ENCODE data around the gene MTARC2.

Gene MTARC2

GRCh38 chr1:220806408-220806807, 58.3 kb downstream of the MTARC2 start:
- no peak overlapping the region for H3K56ac ChIP-seq (ENCODE audit: low read length)
- no peak overlapping the region for H3K4me3 ChIP-seq (ENCODE audit: low read length)
- no peaks in the 10 kb centered on the region for H3K79me2 ChIP-seq (ENCODE audit: control insufficient read depth, insufficient read depth, low read length)
- no peak overlapping the region for H3K9ac ChIP-seq (ENCODE audit: low read length)
- no peak overlapping the region for H3K23ac ChIP-seq (ENCODE audit: low read length)
- no peak overlapping the region for H2BK15ac ChIP-seq (replicated peaks; ENCODE audit: low read depth)
- H2BK120ac ChIP-seq (ENCODE audit: low read depth, low read length): no peak overlapping the region
- WGBS (ENCODE audit: extremely low coverage, insufficient coverage, low lambda C conversion rate): no CpG with 5 or more reads among the region's 4 CpGs
- no peaks in the 10 kb centered on the region for H3K79me1 ChIP-seq (ENCODE audit: low read length)
- no peak overlapping the region for H2AK5ac ChIP-seq (ENCODE audit: low read length)
- no peak overlapping the region for H4K8ac ChIP-seq (ENCODE audit: low read depth, low read length)
- H3K4me1 ChIP-seq (ENCODE audit: control insufficient read depth, low read depth, low read length): no peaks in the 10 kb centered on the region
- no peak for DNase-seq
- H3K4me2 ChIP-seq (ENCODE audit: low read length): no peak overlapping the region
- H2BK5ac ChIP-seq (ENCODE audit: low read length): no peak overlapping the region
- no peak overlapping the region for H4K5ac ChIP-seq (ENCODE audit: low read length)
- H3K27ac ChIP-seq (ENCODE audit: low read depth, low read length): no peak overlapping the region
- H3K4ac ChIP-seq (ENCODE audit: low read depth, low read length): no peak overlapping the region
- H3K27me3 ChIP-seq (ENCODE audit: insufficient read depth, low read length, poor library complexity): no peaks in the 10 kb centered on the region
- no peaks in the 10 kb centered on the region for H3K36me3 ChIP-seq (ENCODE audit: control insufficient read depth, insufficient read depth, low read length)
- H3K18ac ChIP-seq (ENCODE audit: low read length): no peak overlapping the region

- Histone ChIP-seq H2BK15ac (replicated peaks; ENCODE audit: low read depth) (no peak overlapping the region), H3K18ac (ENCODE audit: low read length) (no peak overlapping the region), H3K4me1 (ENCODE audit: control insufficient read depth, low read depth, low read length) (no peaks in the 10 kb centered on the region), H3K4me3 (ENCODE audit: low read length) (no peak overlapping the region), H3K27ac (ENCODE audit: low read depth, low read length) (no peak overlapping the region), H3K79me1 (ENCODE audit: low read length) (no peaks in the 10 kb centered on the region), H3K27me3 (ENCODE audit: insufficient read depth, low read length, poor library complexity) (no peaks in the 10 kb centered on the region), H3K4ac (ENCODE audit: low read depth, low read length) (no peak overlapping the region), H4K8ac (ENCODE audit: low read depth, low read length) (no peak overlapping the region), H2AK5ac (ENCODE audit: low read length) (no peak overlapping the region), H3K36me3 (ENCODE audit: control insufficient read depth, insufficient read depth, low read length) (no peaks in the 10 kb centered on the region), H2BK5ac (ENCODE audit: low read length) (no peak overlapping the region), H3K4me2 (ENCODE audit: low read length) (no peak overlapping the region), H4K5ac (ENCODE audit: low read length) (no peak overlapping the region), H3K9ac (ENCODE audit: low read length) (no peak overlapping the region), H3K79me2 (ENCODE audit: control insufficient read depth, insufficient read depth, low read length) (no peaks in the 10 kb centered on the region), H3K56ac (ENCODE audit: low read length) (no peak overlapping the region), H2BK120ac (ENCODE audit: low read depth, low read length) (no peak overlapping the region), H3K23ac (ENCODE audit: low read length) (no peak overlapping the region)
- no CpG with 5 or more reads among the region's 6 CpGs for WGBS (ENCODE audit: extremely low coverage, insufficient coverage, low lambda C conversion rate)
- no peak for DNase-seq
Observed at GRCh38 chr1:220807726-220808125, 59.6 kb downstream of the MTARC2 start.

- Histone ChIP-seq H2AK5ac (ENCODE audit: low read length) (no peak overlapping the region), H3K36me3 (ENCODE audit: control insufficient read depth, insufficient read depth, low read length) (no peaks in the 10 kb centered on the region), H3K9ac (ENCODE audit: low read length) (no peak overlapping the region), H4K5ac (ENCODE audit: low read length) (no peak overlapping the region), H4K8ac (ENCODE audit: low read depth, low read length) (no peak overlapping the region), H3K4me2 (ENCODE audit: low read length) (no peak overlapping the region), H3K79me1 (ENCODE audit: low read length) (no peaks in the 10 kb centered on the region), H2BK120ac (ENCODE audit: low read depth, low read length) (no peak overlapping the region), H3K27ac (ENCODE audit: low read depth, low read length) (no peak overlapping the region), H3K27me3 (ENCODE audit: insufficient read depth, low read length, poor library complexity) (no peaks in the 10 kb centered on the region), H3K4me1 (ENCODE audit: control insufficient read depth, low read depth, low read length) (no peaks in the 10 kb centered on the region), H3K23ac (ENCODE audit: low read length) (no peak overlapping the region), H3K79me2 (ENCODE audit: control insufficient read depth, insufficient read depth, low read length) (no peaks in the 10 kb centered on the region), H3K4ac (ENCODE audit: low read depth, low read length) (no peak overlapping the region), H3K56ac (ENCODE audit: low read length) (no peak overlapping the region), H3K18ac (ENCODE audit: low read length) (no peak overlapping the region), H2BK15ac (replicated peaks; ENCODE audit: low read depth) (no peak overlapping the region), H3K4me3 (ENCODE audit: low read length) (no peak overlapping the region), H2BK5ac (ENCODE audit: low read length) (no peak overlapping the region)
- no peak for DNase-seq
- no CpG with 5 or more reads among the region's 11 CpGs for WGBS (ENCODE audit: extremely low coverage, insufficient coverage, low lambda C conversion rate)
Observed at GRCh38 chr1:220808345-220809186, 60.4 kb downstream of the MTARC2 start.

- no peak overlapping the region for H3K4me3 ChIP-seq (ENCODE audit: low read length)
- no peak overlapping the region for H4K5ac ChIP-seq (ENCODE audit: low read length)
- H3K27me3 ChIP-seq (ENCODE audit: insufficient read depth, low read length, poor library complexity): no peaks in the 10 kb centered on the region
- no peak overlapping the region for H3K18ac ChIP-seq (ENCODE audit: low read length)
- H3K27ac ChIP-seq (ENCODE audit: low read depth, low read length): no peak overlapping the region
- no peak overlapping the region for H4K8ac ChIP-seq (ENCODE audit: low read depth, low read length)
- H3K4me2 ChIP-seq (ENCODE audit: low read length): no peak overlapping the region
- H3K79me1 ChIP-seq (ENCODE audit: low read length): no peaks in the 10 kb centered on the region
- no peaks in the 10 kb centered on the region for H3K79me2 ChIP-seq (ENCODE audit: control insufficient read depth, insufficient read depth, low read length)
- no peak overlapping the region for H3K4ac ChIP-seq (ENCODE audit: low read depth, low read length)
- no peaks in the 10 kb centered on the region for H3K4me1 ChIP-seq (ENCODE audit: control insufficient read depth, low read depth, low read length)
- H2AK5ac ChIP-seq (ENCODE audit: low read length): no peak overlapping the region
- DNase-seq: no peak
- H2BK5ac ChIP-seq (ENCODE audit: low read length): no peak overlapping the region
- H3K23ac ChIP-seq (ENCODE audit: low read length): no peak overlapping the region
- H3K9ac ChIP-seq (ENCODE audit: low read length): no peak overlapping the region
- no CpG with 5 or more reads among the region's 6 CpGs for WGBS (ENCODE audit: extremely low coverage, insufficient coverage, low lambda C conversion rate)
- H2BK120ac ChIP-seq (ENCODE audit: low read depth, low read length): no peak overlapping the region
- H2BK15ac ChIP-seq (replicated peaks; ENCODE audit: low read depth): no peak overlapping the region
- no peak overlapping the region for H3K56ac ChIP-seq (ENCODE audit: low read length)
- H3K36me3 ChIP-seq (ENCODE audit: control insufficient read depth, insufficient read depth, low read length): no peaks in the 10 kb centered on the region
Observed at GRCh38 chr1:220809187-220809550, 61.0 kb downstream of the MTARC2 start.

- WGBS (ENCODE audit: extremely low coverage, insufficient coverage, low lambda C conversion rate): no CpG with 5 or more reads among the region's 8 CpGs
Observed at GRCh38 chr1:220809704-220810103, 61.6 kb downstream of the MTARC2 start.

GRCh38 chr1:220810179-220810653, 62.1 kb downstream of the MTARC2 start:
- Histone ChIP-seq H2BK5ac (ENCODE audit: low read length) (no peak overlapping the region), H3K9ac (ENCODE audit: low read length) (peak overlapping the region; percentile 54), H3K18ac (ENCODE audit: low read length) (no peak overlapping the region), H3K4me2 (ENCODE audit: low read length) (peak overlapping the region; percentile 33), H3K4me3 (ENCODE audit: low read length) (no peak overlapping the region), H3K56ac (ENCODE audit: low read length) (peak overlapping the region; percentile 75), H2AK5ac (ENCODE audit: low read length) (no peak overlapping the region), H3K27me3 (ENCODE audit: insufficient read depth, low read length, poor library complexity) (no peaks in the 10 kb centered on the region), H3K79me2 (ENCODE audit: control insufficient read depth, insufficient read depth, low read length) (no peaks in the 10 kb centered on the region), H3K23ac (ENCODE audit: low read length) (no peak overlapping the region), H3K4me1 (ENCODE audit: control insufficient read depth, low read depth, low read length) (no peaks in the 10 kb centered on the region), H3K36me3 (ENCODE audit: control insufficient read depth, insufficient read depth, low read length) (no peaks in the 10 kb centered on the region), H4K8ac (ENCODE audit: low read depth, low read length) (no peak overlapping the region), H4K5ac (ENCODE audit: low read length) (no peak overlapping the region), H3K79me1 (ENCODE audit: low read length) (no peaks in the 10 kb centered on the region), H3K27ac (ENCODE audit: low read depth, low read length) (no peak overlapping the region), H2BK15ac (replicated peaks; ENCODE audit: low read depth) (no peak overlapping the region), H2BK120ac (ENCODE audit: low read depth, low read length) (no peak overlapping the region), H3K4ac (ENCODE audit: low read depth, low read length) (no peak overlapping the region)
- no CpG with 5 or more reads among the region's 20 CpGs for WGBS (ENCODE audit: extremely low coverage, insufficient coverage, low lambda C conversion rate)
- peak; percentile 90 for DNase-seq

More at GRCh38 chr1:220809704-220810103, 61.6 kb downstream of the MTARC2 start:
- H3K79me2 ChIP-seq (ENCODE audit: control insufficient read depth, insufficient read depth, low read length): no peaks in the 10 kb centered on the region
- no peak overlapping the region for H2AK5ac ChIP-seq (ENCODE audit: low read length)
- no peak overlapping the region for H4K5ac ChIP-seq (ENCODE audit: low read length)
- no peak overlapping the region for H3K4ac ChIP-seq (ENCODE audit: low read depth, low read length)
- no peak overlapping the region for H3K56ac ChIP-seq (ENCODE audit: low read length)
- no peak overlapping the region for H2BK5ac ChIP-seq (ENCODE audit: low read length)
- no peak overlapping the region for H3K23ac ChIP-seq (ENCODE audit: low read length)
- no peak overlapping the region for H3K27ac ChIP-seq (ENCODE audit: low read depth, low read length)
- H3K79me1 ChIP-seq (ENCODE audit: low read length): no peaks in the 10 kb centered on the region
- H3K36me3 ChIP-seq (ENCODE audit: control insufficient read depth, insufficient read depth, low read length): no peaks in the 10 kb centered on the region
- no peak overlapping the region for H2BK120ac ChIP-seq (ENCODE audit: low read depth, low read length)
- H3K4me1 ChIP-seq (ENCODE audit: control insufficient read depth, low read depth, low read length): no peaks in the 10 kb centered on the region
- H3K4me3 ChIP-seq (ENCODE audit: low read length): no peak overlapping the region
- H3K18ac ChIP-seq (ENCODE audit: low read length): no peak overlapping the region
- no peak overlapping the region for H3K4me2 ChIP-seq (ENCODE audit: low read length)
- H4K8ac ChIP-seq (ENCODE audit: low read depth, low read length): no peak overlapping the region
- no peaks in the 10 kb centered on the region for H3K27me3 ChIP-seq (ENCODE audit: insufficient read depth, low read length, poor library complexity)
- DNase-seq: no peak
- H2BK15ac ChIP-seq (replicated peaks; ENCODE audit: low read depth): no peak overlapping the region
- H3K9ac ChIP-seq (ENCODE audit: low read length): no peak overlapping the region

Measured in mesendoderm (in vitro differentiated cells).